HG02970 (cell line): ENCODE measurements around the gene PLB1.
A peak's percentile ranks its signal among the peaks of the same experiment; 100 is the strongest.

ENCODE experiments used
- ATAC-seq: cut with Tn5 transposase; IDR thresholded peaks from one replicate; pipeline ENCODE4 v1.9.1; 2021; ENCODE audit warnings: mild to moderate bottlenecking, moderate library complexity, moderate number of reproducible peaks; ENCODE audit not compliant: unreplicated experiment, low FRiP score

The PLB1 gene

GRCh38 chr2:28556303-28556702, 60.4 kb downstream of the PLB1 start:
- ATAC-seq, result no peak

DNA sequence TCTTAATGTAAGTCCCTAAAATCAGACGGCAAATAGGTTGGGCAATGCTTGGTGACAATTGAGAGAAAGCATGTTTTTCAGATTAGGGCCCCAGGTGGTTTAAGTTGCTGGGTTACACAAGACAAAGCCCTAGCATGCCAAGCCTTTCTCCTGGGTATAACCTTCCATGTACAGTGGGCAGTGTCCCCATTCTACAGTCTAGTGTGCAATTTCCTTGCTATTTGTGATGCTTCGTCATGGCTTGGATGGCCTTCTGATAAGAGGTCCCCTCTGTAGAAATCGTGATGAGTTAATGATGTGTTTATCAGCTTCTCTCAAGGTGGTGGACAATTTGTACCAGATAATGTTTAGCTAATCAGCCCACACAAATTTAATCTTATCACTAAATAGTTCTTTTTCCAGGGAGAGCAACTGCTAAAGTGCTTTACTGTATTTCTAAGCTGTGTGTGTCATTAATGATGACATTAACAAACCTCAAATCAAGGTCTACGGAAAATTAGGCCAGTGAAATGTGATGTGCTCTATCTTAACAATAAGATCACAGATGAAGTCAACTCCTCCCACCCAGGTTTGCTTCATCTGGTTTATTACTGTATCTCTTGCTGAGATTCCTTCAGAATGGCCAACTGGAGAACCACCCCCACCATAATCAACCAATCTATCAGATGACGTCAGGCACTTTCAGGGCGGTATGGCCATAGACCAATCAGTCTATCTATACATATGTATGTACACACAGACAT, 61.7 kb downstream of the PLB1 start:
- ATAC-seq, result no peak

DNA sequence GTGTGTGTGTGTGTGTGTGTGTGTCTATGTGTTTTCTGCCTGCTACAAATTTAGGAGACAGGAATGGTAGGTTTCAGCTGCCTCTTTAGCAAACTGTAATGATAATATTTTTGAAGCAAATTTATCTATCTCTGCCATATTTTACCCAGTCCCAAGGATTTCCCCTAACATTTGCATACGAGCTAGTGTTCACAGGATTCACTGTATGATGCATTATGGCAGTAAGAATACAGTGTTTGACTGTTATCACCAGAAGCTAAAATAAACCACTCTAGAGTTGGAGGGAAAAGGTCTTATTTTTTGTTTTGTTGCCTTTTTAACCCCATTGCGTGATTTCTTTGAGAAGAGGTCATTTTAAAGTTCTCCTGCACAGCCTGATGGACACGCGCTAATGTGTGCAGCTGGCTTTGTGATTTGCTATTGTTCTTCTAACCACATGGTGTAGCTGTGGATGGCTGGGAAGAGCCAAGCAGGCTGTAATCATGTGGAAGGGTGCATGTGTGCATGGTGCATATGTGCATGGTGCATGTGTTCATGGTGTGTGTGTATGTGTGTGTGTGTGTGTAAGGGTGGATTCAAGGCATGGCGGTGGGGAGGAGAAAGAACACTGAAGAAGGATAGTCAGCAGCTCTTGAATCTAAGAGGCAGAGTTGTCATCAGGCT, 62.4 kb downstream of the PLB1 start:
- ATAC-seq, result no peak

DNA sequence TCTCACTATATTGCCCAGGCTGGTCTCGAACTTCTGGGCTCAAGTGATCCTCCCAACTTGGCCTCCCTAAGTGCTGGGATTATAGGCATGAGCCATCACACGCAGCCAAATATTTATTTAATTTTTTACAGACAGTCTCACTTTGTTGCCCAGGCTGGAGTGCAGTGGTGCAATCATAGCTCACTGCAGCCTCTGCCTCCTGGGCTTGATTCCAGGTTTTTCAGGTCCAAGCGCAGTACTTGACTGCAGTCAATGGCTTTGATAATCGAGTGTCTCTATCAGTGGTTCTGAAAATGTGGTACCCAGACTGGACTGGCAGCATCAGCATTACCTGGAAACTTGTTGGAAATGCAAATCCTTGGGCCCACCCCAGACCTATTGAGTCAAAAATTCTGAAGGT, 63.1 kb downstream of the PLB1 start:
- no peak for ATAC-seq

DNA sequence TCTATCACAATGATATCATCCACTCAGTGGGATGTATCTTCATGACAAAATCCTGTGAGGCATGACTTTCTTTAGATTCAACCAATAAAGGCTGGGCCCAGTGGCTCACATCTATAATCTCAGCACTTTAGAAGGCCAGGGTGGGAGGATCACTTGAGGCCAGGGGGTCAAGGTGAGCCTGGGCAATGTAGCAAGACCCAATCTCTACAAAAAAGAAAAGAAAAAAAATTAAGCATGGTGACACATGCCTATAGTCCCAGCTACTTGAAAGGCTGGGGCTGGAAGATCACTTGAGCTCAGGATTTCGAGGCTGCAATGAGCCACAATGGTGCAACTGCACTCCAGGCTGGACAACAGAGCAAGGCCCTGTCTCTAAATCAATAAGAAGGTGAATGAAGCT, 68.0 kb downstream of the PLB1 start:
- no peak for ATAC-seq

DNA sequence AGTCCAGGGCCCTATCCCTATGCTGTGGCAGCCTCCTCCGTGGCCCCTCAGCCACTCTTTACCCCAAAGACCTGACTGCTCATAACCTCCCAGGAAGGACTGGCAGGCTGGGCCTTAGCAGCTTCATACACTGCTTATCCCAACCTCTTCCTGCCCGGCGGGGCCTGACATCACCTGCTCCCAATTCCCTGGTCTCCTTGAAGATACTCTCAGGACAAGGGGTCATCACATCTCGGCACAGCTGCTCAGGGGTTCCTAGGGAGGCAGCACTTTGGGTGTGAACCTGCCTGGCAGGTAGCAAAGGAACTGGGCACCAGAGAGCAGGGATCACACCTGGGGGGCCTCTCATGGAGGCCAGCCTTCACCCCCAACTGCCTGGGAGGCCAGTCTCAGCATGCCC, 68.5 kb downstream of the PLB1 start:
- ATAC-seq, result no peak

DNA sequence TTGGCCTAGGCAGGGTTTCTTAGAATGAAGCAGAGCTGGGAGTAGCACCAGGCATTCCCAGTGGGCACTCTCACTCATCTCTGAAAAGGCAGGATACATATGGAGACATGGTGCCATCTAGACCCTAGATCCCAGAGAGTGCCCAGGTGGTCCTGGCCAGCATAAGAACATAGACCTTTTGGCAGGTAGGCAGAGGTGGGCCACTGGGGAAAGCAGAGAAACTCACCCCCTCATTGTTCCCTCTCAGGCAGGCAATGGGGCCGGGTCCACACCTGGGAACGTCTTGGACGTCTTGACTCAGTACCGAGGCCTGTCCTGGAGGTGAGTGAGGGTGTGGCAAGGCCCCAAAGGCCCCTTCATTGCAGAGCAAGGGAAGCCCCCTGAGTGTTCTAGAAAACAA, 69.2 kb downstream of the PLB1 start:
- ATAC-seq, result no peak

GRCh38 chr2:28565720-28566295, 69.9 kb downstream of the PLB1 start:
- no peak for ATAC-seq

- ATAC-seq, result peak; percentile 95
Measured at GRCh38 chr2:28566521-28567041, 70.7 kb downstream of the PLB1 start.

GRCh38 chr2:28567061-28567471, 71.2 kb downstream of the PLB1 start:
- ATAC-seq, result no peak

DNA sequence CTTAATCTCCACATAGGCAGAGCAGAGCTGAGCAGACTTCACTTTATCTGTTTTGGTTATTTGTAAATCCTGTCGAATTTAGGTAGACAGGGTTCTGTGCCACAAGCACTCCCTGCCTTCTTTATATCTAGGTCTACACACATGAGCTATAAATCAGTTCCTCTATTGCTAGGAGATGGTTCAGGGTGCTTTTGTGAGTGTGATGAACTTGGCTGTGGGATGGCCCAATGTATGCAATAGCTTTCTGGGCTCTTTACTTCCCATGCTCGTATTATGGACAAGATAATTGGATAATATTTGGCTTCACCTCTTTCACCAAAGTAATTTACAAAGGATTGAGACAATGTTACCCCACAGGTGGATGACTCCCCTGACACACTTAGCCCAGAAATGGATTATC, 72.2 kb downstream of the PLB1 start:
- no peak for ATAC-seq

GRCh38 chr2:28568533-28568932, 72.7 kb downstream of the PLB1 start:
- ATAC-seq, result no peak

- ATAC-seq, result no peak
Measured at GRCh38 chr2:28570431-28570830, 74.6 kb downstream of the PLB1 start.

- ATAC-seq, result no peak
Measured at GRCh38 chr2:28576714-28577113, 80.9 kb downstream of the PLB1 start.

GRCh38 chr2:28577791-28578680, 82.2 kb downstream of the PLB1 start:
- no peak for ATAC-seq

- ATAC-seq, result no peak
Measured at GRCh38 chr2:28578774-28579173, 82.9 kb downstream of the PLB1 start.

GRCh38 chr2:28579606-28580005, 83.7 kb downstream of the PLB1 start:
- ATAC-seq, result no peak

DNA sequence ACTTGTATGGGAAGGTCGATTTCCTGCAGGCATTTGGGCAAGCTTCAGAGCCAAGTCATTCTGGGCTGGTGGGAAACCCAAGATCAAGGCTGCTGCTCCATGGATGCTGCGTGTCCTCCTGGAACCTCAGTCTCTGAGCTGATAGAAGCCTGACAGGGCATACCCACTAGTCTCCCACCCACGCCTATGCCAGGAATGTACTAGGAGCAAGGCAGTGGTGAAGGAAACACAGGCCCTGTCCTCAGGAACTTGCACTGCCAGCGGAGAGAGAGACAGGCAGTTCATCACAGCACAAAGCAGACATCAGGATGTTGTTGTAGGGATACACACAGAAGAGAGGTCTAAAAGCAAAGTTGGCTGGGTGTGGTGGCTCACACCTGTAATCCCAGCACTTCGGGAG, 84.2 kb downstream of the PLB1 start:
- ATAC-seq, result no peak

- no peak for ATAC-seq
Measured at GRCh38 chr2:28581312-28581711, 85.5 kb downstream of the PLB1 start.

GRCh38 chr2:28582152-28582551, 86.3 kb downstream of the PLB1 start:
- no peak for ATAC-seq

GRCh38 chr2:28582595-28582994, 86.7 kb downstream of the PLB1 start:
- ATAC-seq, result no peak
